LoVo (cell line): ENCODE results near the gene CCNG1.
"Not testable (repeated sequence)": the region's sequence is repeated elsewhere in the genome, so short reads cannot be mapped to it uniquely, and the experiment has no call there.

Source experiments
- DNase-seq: peaks from one replicate; pipeline ENCODE4 v3.0.0-alpha.2; 2016; ENCODE audit warnings: low spot score

Gene CCNG1

GRCh38 chr5:163437309-163438182 is at the start of gene CCNG1:
TSS of gene CCNG1 (plus strand) at chr5:163437595. CDS start at chr5:163439257, 1,662 bp downstream.
- peak; percentile 98 for DNase-seq

GRCh38 chr5:163395792-163396191 is 41.6 kb upstream of the CCNG1 start:
- DNase-seq, result no peak

GRCh38 chr5:163396818-163397340 is 40.5 kb upstream of the CCNG1 start:
- DNase-seq, result not testable (repeated sequence)

DNA sequence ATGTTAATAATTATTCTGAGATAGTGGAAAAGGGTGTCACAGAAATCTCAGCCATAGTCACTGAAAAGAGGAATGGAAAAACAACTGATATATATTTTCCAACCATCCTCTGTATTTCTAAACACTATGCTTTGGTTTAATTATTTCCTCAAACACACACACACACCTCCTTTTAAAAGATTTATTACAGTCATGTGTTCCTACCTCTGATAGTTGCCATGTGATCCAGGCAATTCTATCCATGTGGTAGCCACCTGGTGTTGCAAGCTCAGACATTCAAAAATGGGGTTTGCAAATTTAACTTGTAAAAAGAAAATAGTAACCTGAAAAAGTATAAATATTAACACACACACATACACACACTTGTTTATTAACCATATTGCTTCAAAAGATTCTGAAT is 40.0 kb upstream of the CCNG1 start:
- DNase-seq, result no peak

DNA sequence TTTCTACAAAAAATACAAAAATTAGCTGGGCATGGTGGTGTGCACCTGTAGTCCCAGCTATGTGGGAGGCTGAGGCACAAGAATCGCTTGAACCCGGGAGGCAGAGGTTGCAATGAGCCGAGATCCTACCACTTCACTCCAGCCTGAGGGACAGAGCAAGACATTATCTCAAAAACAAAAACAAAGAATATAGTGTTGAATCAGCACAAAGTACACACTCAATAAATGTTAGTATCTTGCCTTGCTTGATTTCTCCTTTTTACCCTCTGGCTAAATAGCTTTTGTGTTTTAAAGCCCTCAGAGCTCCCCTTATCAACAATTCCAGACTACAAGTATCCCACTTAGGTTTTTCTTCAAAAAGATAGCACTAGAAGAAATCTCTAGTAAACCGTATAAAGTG is 37.5 kb upstream of the CCNG1 start:
- no peak for DNase-seq

- no peak for DNase-seq
Observed at GRCh38 chr5:163401271-163401670, 36.1 kb upstream of the CCNG1 start.

DNA sequence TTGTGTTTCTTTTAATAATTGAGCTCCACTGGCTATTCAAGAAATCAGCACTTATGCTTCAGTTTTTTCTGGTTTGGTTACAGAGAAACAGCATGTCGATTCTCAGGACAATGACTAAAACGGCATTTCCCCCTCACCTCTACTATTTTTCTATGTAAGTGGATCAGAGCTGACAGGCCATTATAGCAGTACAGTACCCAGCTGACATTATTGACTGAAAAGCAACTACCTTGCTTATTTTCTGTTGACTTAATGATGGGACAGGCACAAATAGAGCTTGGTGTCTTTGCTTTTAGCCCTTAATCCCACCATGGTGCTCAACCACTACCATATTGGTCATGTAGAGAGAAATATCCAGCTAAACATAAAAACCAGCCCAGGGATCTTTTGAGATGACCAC is 35.4 kb upstream of the CCNG1 start:
- DNase-seq, result no peak

- no peak for DNase-seq
Observed at GRCh38 chr5:163404364-163405173, 32.8 kb upstream of the CCNG1 start.

GRCh38 chr5:163407034-163407655 is 30.2 kb upstream of the CCNG1 start:
- DNase-seq, result no peak

DNA sequence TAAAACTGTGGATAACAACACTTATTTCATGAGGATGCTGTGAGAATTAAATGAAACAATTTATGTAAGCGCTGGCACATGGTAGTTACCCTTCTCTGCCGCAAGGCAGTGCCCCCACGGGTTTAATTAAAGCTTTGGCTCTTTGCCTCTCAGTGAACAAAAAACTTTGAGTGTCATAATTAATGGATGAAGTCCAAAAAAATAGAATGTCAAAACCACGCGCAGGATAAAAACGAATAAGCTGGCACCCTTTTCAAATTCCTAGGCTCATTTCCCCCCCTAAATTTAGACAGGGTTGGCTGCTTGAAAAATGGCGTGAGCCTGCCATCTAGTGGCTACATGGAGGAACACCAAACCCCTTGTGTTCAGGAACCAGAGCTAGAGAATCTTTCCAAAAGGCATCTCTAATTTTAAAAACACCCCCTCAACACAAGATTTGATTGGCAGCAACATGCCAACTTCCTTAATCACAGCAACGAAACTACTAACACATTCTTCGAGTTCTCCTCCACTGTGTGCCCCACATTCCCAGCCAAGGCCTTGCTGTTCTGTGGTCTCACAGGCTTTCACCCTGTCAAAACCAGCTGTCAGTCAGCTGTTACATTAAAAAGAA is 29.0 kb upstream of the CCNG1 start:
- DNase-seq, result peak; percentile 61

- DNase-seq, result no peak
Observed at GRCh38 chr5:163409384-163409783, 28.0 kb upstream of the CCNG1 start.

DNA sequence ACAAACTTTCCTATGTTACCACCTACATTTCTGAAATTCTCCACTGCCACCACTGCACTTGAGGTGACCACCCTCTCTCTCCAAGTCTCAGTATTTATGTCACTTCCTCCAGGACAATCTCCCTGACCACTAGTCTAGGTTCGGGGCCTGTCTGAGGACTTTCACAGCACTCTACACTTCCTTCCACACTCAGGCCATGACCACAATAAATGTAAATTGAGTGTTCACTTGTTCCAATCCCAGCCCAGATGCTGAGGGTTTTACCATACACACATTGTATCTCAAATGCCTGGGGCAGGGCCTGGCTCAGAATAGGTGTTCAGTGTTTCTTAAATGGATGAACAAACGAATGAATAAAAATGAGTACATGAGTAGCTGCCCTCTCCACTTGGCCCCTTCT is 26.9 kb upstream of the CCNG1 start:
- DNase-seq, result no peak

DNA sequence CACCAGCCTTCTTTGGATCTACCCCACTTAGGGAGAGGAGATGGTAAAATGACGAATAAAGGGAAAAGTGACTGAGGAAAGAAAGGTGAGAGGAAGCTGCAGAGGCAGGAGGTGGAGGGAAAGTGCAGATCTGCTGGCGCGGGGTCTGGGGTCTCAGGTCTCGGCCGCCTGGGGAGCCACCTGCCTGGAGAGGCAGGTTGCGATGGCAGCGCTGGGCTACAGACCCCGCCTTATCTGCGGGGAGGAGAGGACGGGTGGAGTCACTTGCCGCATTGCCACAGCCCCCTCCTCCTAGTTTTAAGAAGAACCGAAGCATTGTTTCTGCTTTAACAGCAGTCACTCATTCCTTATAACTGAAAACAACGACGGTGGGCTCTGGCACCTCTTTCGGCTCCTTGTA is 21.7 kb upstream of the CCNG1 start:
- not testable (repeated sequence) for DNase-seq

DNA sequence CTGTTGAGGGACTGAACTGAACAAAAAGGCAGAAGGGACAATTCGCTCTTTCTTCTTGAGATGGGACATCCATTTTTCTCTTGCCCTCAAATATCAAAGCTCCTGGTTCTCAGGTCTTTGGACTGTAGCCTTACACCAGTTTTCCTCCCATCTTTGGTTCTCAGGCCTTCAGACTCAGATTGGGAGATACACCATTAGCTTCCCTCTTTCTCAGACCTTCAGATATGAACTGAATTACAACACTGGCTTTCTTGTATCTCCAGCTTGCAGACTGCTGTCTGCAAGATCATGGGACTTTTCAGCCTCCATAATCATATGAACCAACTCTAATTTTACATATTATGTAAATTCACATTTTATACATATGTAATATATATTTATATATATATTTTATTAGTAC is 12.6 kb upstream of the CCNG1 start:
- no peak for DNase-seq

- not testable (repeated sequence) for DNase-seq
Observed at GRCh38 chr5:163426128-163426527, 11.3 kb upstream of the CCNG1 start.

GRCh38 chr5:163432544-163432943 is 4.9 kb upstream of the CCNG1 start:
- no peak for DNase-seq

DNA sequence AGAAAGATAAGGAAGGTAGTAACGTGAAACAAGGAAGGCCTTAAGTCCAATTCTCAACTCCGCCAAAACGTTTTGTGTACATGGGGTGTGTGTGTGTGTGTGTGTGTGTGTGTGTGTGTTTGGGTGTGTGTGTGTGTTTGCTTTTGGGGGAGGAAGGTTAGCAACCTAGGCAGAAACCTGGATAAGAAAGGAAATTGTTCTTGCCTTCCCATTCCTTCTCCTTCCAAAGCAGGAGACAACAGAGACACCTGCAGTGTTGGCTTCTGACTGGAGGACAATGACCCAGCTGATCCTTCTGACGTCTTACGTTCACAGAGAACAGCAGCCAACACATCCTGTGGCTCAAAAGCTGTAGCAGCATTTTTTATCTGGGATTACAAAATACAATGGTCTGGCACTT is 4.1 kb upstream of the CCNG1 start:
- DNase-seq, result no peak

DNA sequence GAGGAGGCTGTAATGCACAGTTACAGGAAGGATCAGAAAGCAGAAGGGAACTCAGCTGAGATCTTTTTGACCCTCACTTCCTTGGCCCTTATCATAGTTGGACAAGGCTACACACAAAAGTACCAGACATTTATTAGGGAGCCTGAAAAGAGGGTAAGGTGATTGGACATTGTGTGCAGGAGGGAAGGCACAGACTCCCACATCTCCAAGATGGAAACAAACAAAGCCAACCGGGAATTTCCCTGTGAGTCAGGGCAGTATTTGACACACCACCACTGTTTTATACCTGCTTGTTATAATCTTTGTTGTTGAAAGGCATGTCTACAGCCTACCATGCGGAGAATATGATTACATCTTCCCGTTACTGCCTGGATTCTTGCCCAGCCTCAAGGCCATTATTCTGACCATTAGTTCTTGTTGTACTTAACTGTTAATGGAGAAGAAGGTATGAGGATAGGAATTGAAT is 3.0 kb upstream of the CCNG1 start:
- DNase-seq, result no peak

DNA sequence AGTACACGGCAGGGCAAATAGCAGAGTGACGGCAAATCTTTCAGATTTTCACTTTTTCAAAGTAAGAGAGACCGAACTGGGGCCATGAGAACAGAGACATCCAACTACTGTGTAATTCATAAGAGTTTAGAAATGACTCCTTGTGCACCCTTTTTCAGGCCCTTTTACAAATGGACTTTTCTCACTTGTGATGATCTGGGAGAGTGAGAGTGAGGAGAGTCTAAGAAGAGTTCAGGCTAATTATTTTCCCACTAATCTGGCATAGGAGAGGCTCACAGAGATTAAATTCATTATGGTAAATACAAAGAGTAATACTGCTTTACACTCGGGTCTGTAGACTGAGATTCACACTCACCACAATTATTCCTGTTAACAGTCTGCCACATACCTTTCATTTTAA is 880 bp upstream of the CCNG1 start:
- no peak for DNase-seq

DNA sequence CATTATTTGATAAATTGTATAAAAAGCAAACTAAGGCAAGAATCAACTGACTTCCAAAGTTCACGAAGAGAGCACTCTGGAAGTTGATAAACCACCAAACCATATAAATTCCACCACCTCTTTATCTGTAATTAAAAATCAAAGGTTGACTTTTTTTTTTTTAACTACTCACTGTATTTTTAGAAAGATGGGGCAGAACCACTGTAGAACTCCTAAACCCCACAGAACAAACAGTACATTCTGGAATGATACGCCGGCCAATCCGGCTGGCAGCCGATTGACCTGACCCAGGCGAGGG is 435 bp upstream of the CCNG1 start:
- DNase-seq, result no peak

- no peak for DNase-seq
Observed at GRCh38 chr5:163439092-163439425, 1.7 kb downstream of the CCNG1 start.

- no peak for DNase-seq
Observed at GRCh38 chr5:163440954-163441353, 3.6 kb downstream of the CCNG1 start.
